SU-DHL-6 (cell line): ENCODE measurements around the gene FBXL13.
"Not testable (repeated sequence)": the region's sequence is repeated elsewhere in the genome, so short reads cannot be mapped to it uniquely, and the experiment has no call there.

Source experiments
- H2AFZ ChIP-seq: fragments of 200-600 bp; sonication (generic); 2 replicates; pipeline ENCODE4 v1.6.1; 2014; ENCODE audit warnings: low read depth, mild to moderate bottlenecking, moderate library complexity, mixed read lengths, antibody characterized with exemption, low read length; ENCODE audit not compliant: severe bottlenecking
- H3F3A ChIP-seq: fragments of 200-600 bp; shearing (Covaris generic); 2 replicates; pipeline ENCODE4 v1.6.0; 2016; ENCODE audit warnings: antibody characterized with exemption, mild to moderate bottlenecking; ENCODE audit not compliant: insufficient read depth
- H3K27ac ChIP-seq: fragments of 200-600 bp; sonication (generic); 2 replicates; pipeline ENCODE4 v1.5.1; 2016; ENCODE audit warnings: low read depth, mild to moderate bottlenecking, low read length, moderate library complexity, mixed read lengths
- H3K27me3 ChIP-seq: fragments of 200-600 bp; sonication (generic), shearing (Covaris generic); 2 replicates; pipeline ENCODE4 v1.6.0; 2014; ENCODE audit warnings: mild to moderate bottlenecking, low read length
- H3K36me3 ChIP-seq: fragments of 200-600 bp; sonication (generic); 2 replicates; pipeline ENCODE4 v1.6.1; 2014; ENCODE audit warnings: mild to moderate bottlenecking, low read length, mixed read lengths
- H3K4me2 ChIP-seq: fragments of 300-600, 200-600 bp; shearing (Covaris generic), sonication (generic); 2 replicates; pipeline ENCODE4 v1.6.0; 2014; ENCODE audit warnings: low read length, low read depth, mild to moderate bottlenecking; ENCODE audit not compliant: poor library complexity, severe bottlenecking
- H3K4me3 ChIP-seq: fragments of 200-600 bp; sonication (generic); 2 replicates; pipeline ENCODE4 v1.5.1; 2014; ENCODE audit warnings: antibody characterized with exemption, low read length, mild to moderate bottlenecking, mixed read lengths; ENCODE audit not compliant: insufficient read depth, poor library complexity, severe bottlenecking
- H3K79me2 ChIP-seq: fragments of 200-600 bp; sonication (generic); 2 replicates; pipeline ENCODE4 v1.6.1; 2014; ENCODE audit warnings: mild to moderate bottlenecking, low read length, moderate library complexity; ENCODE audit not compliant: insufficient read depth
- H3K9ac ChIP-seq: fragments of 200-600 bp; sonication (generic); 2 replicates; pipeline ENCODE4 v1.7.0; 2014; ENCODE audit warnings: mild to moderate bottlenecking, low read length
- H3K9me2 ChIP-seq: fragments of 200-600 bp; sonication (generic); replicated peaks from 2 replicates; pipeline ENCODE4 v1.6.1; 2014; ENCODE audit warnings: low read length; ENCODE audit not compliant: insufficient read depth
- H3K9me3 ChIP-seq: fragments of 200-600 bp; sonication (generic); 2 replicates; pipeline ENCODE4 v1.6.1; 2014; ENCODE audit warnings: low read length, mixed read lengths; ENCODE audit not compliant: insufficient read depth
- H4K20me1 ChIP-seq: fragments of 200-600 bp; sonication (generic); 2 replicates; pipeline ENCODE4 v1.6.1; 2014; ENCODE audit warnings: low read depth, mild to moderate bottlenecking, antibody characterized with exemption, low read length, moderate library complexity, mixed read lengths
- EZH2phosphoT487 ChIP-seq: fragments of 200-600 bp; sonication (generic), shearing (Covaris generic); conservative IDR thresholded peaks from 2 replicates; pipeline ENCODE4 v1.6.1; 2018; ENCODE audit warnings: mild to moderate bottlenecking, antibody characterized with exemption, low read length, moderate library complexity, mixed read lengths
- TF ChIP-seq, protein P1 (sequence below): fragments of 200-600 bp; sonication (generic); IDR thresholded peaks from one replicate; pipeline ENCODE4 v1.5.1; 2017; ENCODE audit warnings: antibody characterized with exemption, mild to moderate bottlenecking, low read length, moderate library complexity; ENCODE audit not compliant: insufficient read depth, poor library complexity, severe bottlenecking

The FBXL13 gene

GRCh38 chr7:103059471-103059870 lies 15.1 kb downstream of the FBXL13 start:
- Histone ChIP-seq H3K9me2 (no peaks in the 10 kb centered on the region), H3F3A (no peaks in the 10 kb centered on the region), H3K79me2 (no peaks in the 10 kb centered on the region), H3K4me3 (no peak overlapping the region), H3K36me3 (no peaks in the 10 kb centered on the region), H3K9ac (no peak overlapping the region), H3K27ac (no peak overlapping the region), H3K27me3 (no peaks in the 10 kb centered on the region), H2AFZ (no peak overlapping the region), H3K9me3 (no peaks in the 10 kb centered on the region), H3K4me2 (no peak overlapping the region), H4K20me1 (no peaks in the 10 kb centered on the region)
- TF ChIP-seq, protein P1, sequence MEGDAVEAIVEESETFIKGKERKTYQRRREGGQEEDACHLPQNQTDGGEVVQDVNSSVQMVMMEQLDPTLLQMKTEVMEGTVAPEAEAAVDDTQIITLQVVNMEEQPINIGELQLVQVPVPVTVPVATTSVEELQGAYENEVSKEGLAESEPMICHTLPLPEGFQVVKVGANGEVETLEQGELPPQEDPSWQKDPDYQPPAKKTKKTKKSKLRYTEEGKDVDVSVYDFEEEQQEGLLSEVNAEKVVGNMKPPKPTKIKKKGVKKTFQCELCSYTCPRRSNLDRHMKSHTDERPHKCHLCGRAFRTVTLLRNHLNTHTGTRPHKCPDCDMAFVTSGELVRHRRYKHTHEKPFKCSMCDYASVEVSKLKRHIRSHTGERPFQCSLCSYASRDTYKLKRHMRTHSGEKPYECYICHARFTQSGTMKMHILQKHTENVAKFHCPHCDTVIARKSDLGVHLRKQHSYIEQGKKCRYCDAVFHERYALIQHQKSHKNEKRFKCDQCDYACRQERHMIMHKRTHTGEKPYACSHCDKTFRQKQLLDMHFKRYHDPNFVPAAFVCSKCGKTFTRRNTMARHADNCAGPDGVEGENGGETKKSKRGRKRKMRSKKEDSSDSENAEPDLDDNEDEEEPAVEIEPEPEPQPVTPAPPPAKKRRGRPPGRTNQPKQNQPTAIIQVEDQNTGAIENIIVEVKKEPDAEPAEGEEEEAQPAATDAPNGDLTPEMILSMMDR, result no peak
- no peak for TF ChIP-seq EZH2phosphoT487

GRCh38 chr7:103058122-103058521 lies 16.5 kb downstream of the FBXL13 start:
- Histone ChIP-seq H3K27ac (no peak overlapping the region), H3K79me2 (no peaks in the 10 kb centered on the region), H3K9me2 (no peaks in the 10 kb centered on the region), H3K9me3 (no peaks in the 10 kb centered on the region), H3K27me3 (no peaks in the 10 kb centered on the region), H4K20me1 (no peaks in the 10 kb centered on the region), H2AFZ (no peak overlapping the region), H3K36me3 (no peaks in the 10 kb centered on the region), H3K4me3 (no peak overlapping the region), H3K9ac (no peak overlapping the region), H3F3A (no peaks in the 10 kb centered on the region), H3K4me2 (no peak overlapping the region)
- no peak for TF ChIP-seq EZH2phosphoT487
- TF ChIP-seq, protein P1, result no peak

GRCh38 chr7:103056006-103056405 lies 18.6 kb downstream of the FBXL13 start:
- not testable (repeated sequence) for H3K9me2 ChIP-seq, H2AFZ ChIP-seq, H3K27me3 ChIP-seq, H3K79me2 ChIP-seq, H3K9ac ChIP-seq, H3K9me3 ChIP-seq, H3K27ac ChIP-seq, H3K36me3 ChIP-seq, H3K4me2 ChIP-seq, H4K20me1 ChIP-seq, H3K4me3 ChIP-seq, H3F3A ChIP-seq

DNA sequence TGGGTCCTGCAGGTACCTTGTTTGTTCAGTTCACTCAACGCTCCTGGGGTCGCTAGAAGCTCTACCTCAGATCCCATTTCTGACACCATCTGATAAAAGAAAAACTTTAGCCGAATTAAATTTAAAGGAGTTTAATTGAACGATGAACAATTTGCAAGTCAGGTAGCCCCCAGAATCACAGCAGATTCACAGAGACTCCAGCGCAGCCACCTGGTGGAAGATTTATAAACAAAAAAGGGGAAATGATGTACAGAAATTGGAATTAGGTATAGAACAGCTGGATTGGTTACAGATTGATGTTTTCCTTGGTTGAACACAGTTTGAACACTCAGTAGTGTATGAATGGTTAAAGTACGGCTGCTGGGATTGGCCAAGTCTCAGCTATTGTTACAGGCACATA lies 23.1 kb downstream of the FBXL13 start:
- Histone ChIP-seq H3K9me3 (peaks cover 18% of the 10 kb centered on the region; the same call in 1 of the 2 replicates), H3K27me3 (no peaks in the 10 kb centered on the region), H3F3A (no peaks in the 10 kb centered on the region), H3K4me2 (no peak overlapping the region), H3K79me2 (no peaks in the 10 kb centered on the region), H3K27ac (no peak overlapping the region), H3K36me3 (no peaks in the 10 kb centered on the region), H4K20me1 (no peaks in the 10 kb centered on the region), H3K4me3 (no peak overlapping the region), H2AFZ (no peak overlapping the region), H3K9ac (no peak overlapping the region), H3K9me2 (no peaks in the 10 kb centered on the region)
- TF ChIP-seq, protein P1, result no peak
- no peak for TF ChIP-seq EZH2phosphoT487
